Hair follicular keratinocyte (primary cell): ENCODE results near the gene FIBCD1. TPM values are rescaled to one million over a fixed set of nuclear protein-coding genes. Genes with fewer than 3 reads are reported as not detected.

ENCODE experiments used
- total RNA-seq: library from RNA; depleted of rRNA; stranded (reverse); fragments of >200 nt; gene quantifications from 2 replicates; pipeline ENCODE4 v1.2.3, GENCODE V29; 2015

The FIBCD1 gene
- 0.08 and 1.1 TPM in 2 replicates for total RNA-seq

GRCh38 chr9:130938652-130939404 lies at the start of gene FIBCD1:
TSS of gene FIBCD1 (minus strand) at chr9:130939247. CDS start at chr9:130938607, 640 bp downstream.

GRCh38 chr9:130896233-130897014 lies 42.6 kb downstream of the FIBCD1 start, which contains the start of gene QRFP:
TSS of gene QRFP (minus strand) at chr9:130896812. CDS start at chr9:130893838, 2,974 bp downstream.

Other genes with a start within 250 kb of the FIBCD1 start
- 22.0 and 42.1 TPM in 2 replicates for gene EXOSC2, start 245.5 kb downstream of the FIBCD1 start, total RNA-seq
- gene ABL1, start 104.0 kb downstream of the FIBCD1 start, total RNA-seq: 28.3 and 28.6 TPM in 2 replicates
- gene QRFP, start 42.4 kb downstream of the FIBCD1 start, total RNA-seq: not detected in 2 replicates
- gene LAMC3, start 69.9 kb upstream of the FIBCD1 start, total RNA-seq: 0.08 and 1.8 TPM in 2 replicates
- 0.55 and 1.9 TPM in 2 replicates for gene AIF1L, start 157.3 kb upstream of the FIBCD1 start, total RNA-seq
- 15.3 and 26.9 TPM in 2 replicates for gene NUP214, start 186.3 kb upstream of the FIBCD1 start, total RNA-seq